Cardiac muscle cell (in vitro differentiated cells and primary cell): ENCODE results near the gene ME1. TPM values are rescaled to one million over a fixed set of nuclear protein-coding genes. Genes with fewer than 3 reads are reported as not detected.
"Not testable (repeated sequence)": the region's sequence is repeated elsewhere in the genome, so short reads cannot be mapped to it uniquely, and the experiment has no call there.

ENCODE experiments used
- DNase-seq, 2 donors: peaks; one replicate each; pipeline versions ENCODE4 v3.0.0 to v3.0.0-alpha.2; 2010 to 2017; ENCODE audit warnings: low read depth in 1 of 2, low spot score in 1 of 2
- H3K27ac ChIP-seq: fragments of 200-600 bp; sonication (generic); 2 replicates; pipeline ENCODE4 v1.5.1; 2016
- H3K27me3 ChIP-seq: fragments of 200-600 bp; sonication (generic); 2 replicates; pipeline ENCODE4 v1.6.0; 2016; ENCODE audit warnings: control low read depth
- H3K36me3 ChIP-seq: fragments of 200-600 bp; sonication (generic); 2 replicates; pipeline ENCODE4 v1.5.1; 2016; ENCODE audit warnings: control low read depth
- H3K4me1 ChIP-seq: fragments of 200-600 bp; sonication (generic); 2 replicates; pipeline ENCODE4 v1.8.1; 2017; ENCODE audit warnings: low read depth, mild to moderate bottlenecking, mixed run types
- H3K4me3 ChIP-seq: fragments of 200-600 bp; sonication (generic); 2 replicates; pipeline ENCODE4 v1.5.1; 2016; ENCODE audit warnings: mild to moderate bottlenecking
- H3K9me3 ChIP-seq: fragments of 200-600 bp; sonication (generic); 2 replicates; pipeline ENCODE4 v1.5.1; 2017; ENCODE audit warnings: low read depth, mild to moderate bottlenecking, control low read depth
- CTCF ChIP-seq: IDR thresholded peaks from 2 replicates; pipeline ENCODE4 v1.5.1; 2012; ENCODE audit warnings: low read depth, mild to moderate bottlenecking, low read length
- polyA plus RNA-seq: library from polyadenylated mRNA; unstranded; fragments of >200 nt; fragmentation: Nextera tagmentation; extraction: Ambion mirVana; gene quantifications from 2 replicates; pipeline ENCODE4 v1.2.1, GENCODE V29; 2016
- total RNA-seq: library from RNA; depleted of rRNA; stranded (reverse); fragments of >200 nt; gene quantifications from 2 replicates; pipeline ENCODE4 v1.2.3, GENCODE V29; 2016

Gene ME1
- total and polyA plus RNA-seq, 2 experiments from 2014 or later, result 2.0 to 6.6 TPM

- Histone ChIP-seq H3K4me1 (peaks cover 5% of the 10 kb centered on the region), H3K27ac (no peak overlapping the region)
- DNase-seq, result peak in 1 of 2 donors; percentile 77
Measured at GRCh38 chr6:83270971-83271719, 159.7 kb downstream of the ME1 start.

GRCh38 chr6:83265384-83265783 is 165.5 kb downstream of the ME1 start:
- Histone ChIP-seq H3K27ac (no peak overlapping the region), H3K36me3 (no peaks in the 10 kb centered on the region), H3K4me1 (peaks cover 5% of the 10 kb centered on the region), H3K4me3 (no peak overlapping the region), H3K9me3 (no peaks in the 10 kb centered on the region), H3K27me3 (no peaks in the 10 kb centered on the region)
- TF ChIP-seq CTCF, result no peak
- peak in 1 of 2 donors; percentile 25 for DNase-seq

More at GRCh38 chr6:83270971-83271719, 159.7 kb downstream of the ME1 start:
- H3K27me3 ChIP-seq, result no peaks in the 10 kb centered on the region
- no peak overlapping the region for H3K4me3 ChIP-seq
- no peaks in the 10 kb centered on the region for H3K36me3 ChIP-seq
- H3K9me3 ChIP-seq, result no peaks in the 10 kb centered on the region
- no peak for TF ChIP-seq CTCF

GRCh38 chr6:83260577-83260976 is 170.3 kb downstream of the ME1 start:
- Histone ChIP-seq H3K27me3 (no peaks in the 10 kb centered on the region), H3K4me3 (no peak overlapping the region), H3K9me3 (no peaks in the 10 kb centered on the region), H3K27ac (no peak overlapping the region), H3K4me1 (peaks cover 15% of the 10 kb centered on the region), H3K36me3 (no peaks in the 10 kb centered on the region)
- TF ChIP-seq CTCF, result no peak
- DNase-seq, result no peak

- Histone ChIP-seq H3K9me3 (no peaks in the 10 kb centered on the region), H3K27ac (no peak overlapping the region), H3K36me3 (no peaks in the 10 kb centered on the region), H3K27me3 (no peaks in the 10 kb centered on the region), H3K4me1 (peaks cover 15% of the 10 kb centered on the region), H3K4me3 (no peak overlapping the region)
- DNase-seq, result peak; percentile 13 to 35
- no peak for TF ChIP-seq CTCF
Measured at GRCh38 chr6:83258517-83258916, 172.3 kb downstream of the ME1 start.

GRCh38 chr6:83257791-83258190 is 173.1 kb downstream of the ME1 start:
- no peak overlapping the region for H3K4me3 ChIP-seq
- no peaks in the 10 kb centered on the region for H3K9me3 ChIP-seq
- peaks cover 15% of the 10 kb centered on the region for H3K4me1 ChIP-seq
- no peaks in the 10 kb centered on the region for H3K36me3 ChIP-seq
- no peak for TF ChIP-seq CTCF
- no peaks in the 10 kb centered on the region for H3K27me3 ChIP-seq
- no peak overlapping the region for H3K27ac ChIP-seq
- peak in 1 of 2 donors; percentile 2 for DNase-seq

GRCh38 chr6:83256719-83257118 is 174.1 kb downstream of the ME1 start:
- H3K4me3 ChIP-seq, H3K27me3 ChIP-seq, H3K27ac ChIP-seq, H3K9me3 ChIP-seq, H3K36me3 ChIP-seq, DNase-seq: not testable (repeated sequence)
- peaks cover 15% of the 10 kb centered on the region for H3K4me1 ChIP-seq
